B cell (primary cell): Measurements from ENCODE around the gene SFTPB. TPM values are rescaled to one million over a fixed set of nuclear protein-coding genes. Genes with fewer than 3 reads are reported as not detected.

Experiments used
- ATAC-seq: fragments of 200-7000 bp; cut with Tn5 transposase; one replicate; pipeline ENCODE4 v1.10.0; 2021; ENCODE audit warnings: low read depth, mild to moderate bottlenecking, moderate number of reproducible peaks, moderate library complexity
- CTCF ChIA-PET: fragments of 350-600 bp; sonication (Branson Sonifier 250); formaldehyde crosslinking; loops from one replicate; lab custom pipeline; 2021; ENCODE audit warnings: antibody characterized with exemption, inconsistent platforms; lab: Charles Lee
- POLR2A ChIA-PET: fragments of 350-600 bp; sonication (Branson Sonifier 250); formaldehyde crosslinking; loops from one replicate; lab custom pipeline; 2021; ENCODE audit warnings: antibody characterized with exemption; lab: Charles Lee
- DNase-seq: peaks from one replicate; pipeline ENCODE4 v3.0.0; 2013
- H2AFZ ChIP-seq: 2 replicates; pipeline ENCODE4 v1.6.1; 2012; ENCODE audit warnings: mild to moderate bottlenecking, low read depth, low read length; ENCODE audit not compliant: insufficient read depth, poor library complexity, severe bottlenecking
- H3K27ac ChIP-seq, 2 donors: 1 replicate in 1 of 2; 2 replicates in 1 of 2; pipeline ENCODE4 v1.5.1; 2012 to 2013; ENCODE audit warnings: low read length in 2 of 2, mild to moderate bottlenecking in 2 of 2, moderate library complexity in 1 of 2
- H3K27me3 ChIP-seq, 4 experiments: fragments of 200-600 bp in 1 of 4; sonication (generic) in 1 of 4; replicated peaks in 1 of 4; 1 replicate in 2 of 4; 2 replicates in 2 of 4; pipeline versions ENCODE4 v1.6.1 to v1.7.0; 2013 to 2016; ENCODE audit warnings: low read length in 3 of 4, mild to moderate bottlenecking in 2 of 4, mixed read lengths in 1 of 4, moderate library complexity in 1 of 4; ENCODE audit not compliant: insufficient read depth in 4 of 4, control insufficient read depth in 3 of 4; ENCODE audit errors: control extremely low read depth in 1 of 4
- H3K36me3 ChIP-seq, 2 experiments: replicated peaks in 1 of 2; 1 replicate in 1 of 2; 2 replicates in 1 of 2; pipeline versions ENCODE4 v1.6.1 to v1.7.1; 2013; ENCODE audit warnings: low read length in 1 of 2; ENCODE audit not compliant: insufficient read depth in 2 of 2, control insufficient read depth in 1 of 2; ENCODE audit errors: control extremely low read depth in 1 of 2, extremely low read depth in 1 of 2
- H3K4me1 ChIP-seq, 2 donors: fragments of 200-600 bp in 1 of 2; sonication (generic) in 1 of 2; 1 replicate in 1 of 2; 2 replicates in 1 of 2; pipeline versions ENCODE4 v1.5.1 to v1.6.1; 2013 to 2017; ENCODE audit warnings: low read length in 2 of 2; ENCODE audit not compliant: control insufficient read depth in 2 of 2, insufficient read depth in 2 of 2
- H3K4me2 ChIP-seq: replicated peaks from 2 replicates; pipeline ENCODE3; 2012; ENCODE audit warnings: mild to moderate bottlenecking, low read depth, low read length; ENCODE audit not compliant: poor library complexity, severe bottlenecking
- H3K4me3 ChIP-seq, 5 experiments: fragments of 200-600 bp in 1 of 5; sonication (generic) in 1 of 5; 1 replicate in 3 of 5; 2 replicates in 2 of 5; pipeline versions ENCODE4 v1.5.1 to v1.7.0; 2011 to 2016; ENCODE audit warnings: low read length in 4 of 5, mild to moderate bottlenecking in 4 of 5, low read depth in 2 of 5, control low read depth in 1 of 5, moderate library complexity in 1 of 5; ENCODE audit not compliant: insufficient read depth in 1 of 5; ENCODE audit errors: control extremely low read depth in 1 of 5, extremely low read depth in 1 of 5
- H3K79me2 ChIP-seq: fragments of 200-600 bp; sonication (generic); one replicate; pipeline ENCODE4 v1.6.0; 2016; ENCODE audit warnings: low read length; ENCODE audit not compliant: control insufficient read depth, insufficient read depth
- H3K9ac ChIP-seq: fragments of 200-600 bp; sonication (generic); 2 replicates; pipeline ENCODE4 v1.6.1; 2017; ENCODE audit warnings: mild to moderate bottlenecking, low read length, moderate library complexity
- H3K9me3 ChIP-seq, 3 donors: one replicate each; pipeline versions ENCODE4 v1.6.1 to v1.7.1; 2013; ENCODE audit warnings: low read length in 2 of 3; ENCODE audit not compliant: control insufficient read depth in 2 of 3, insufficient read depth in 1 of 3; ENCODE audit errors: control extremely low read depth in 1 of 3
- H4K20me1 ChIP-seq: 2 replicates; pipeline ENCODE4 v1.6.0; 2012; ENCODE audit warnings: mild to moderate bottlenecking, low read length; ENCODE audit not compliant: insufficient read depth, control insufficient read depth, poor library complexity, severe bottlenecking
- H3K27ac Mint-ChIP-seq: one replicate; pipeline ENCODE4 v1.8.0; 2021; ENCODE audit warnings: mixed read lengths
- H3K27me3 Mint-ChIP-seq: one replicate; pipeline ENCODE4 v1.8.0; 2021; ENCODE audit warnings: mixed read lengths
- H3K4me1 Mint-ChIP-seq: one replicate; pipeline ENCODE4 v1.8.0; 2021; ENCODE audit warnings: mixed read lengths
- H3K4me3 Mint-ChIP-seq: one replicate; pipeline ENCODE4 v1.8.0; 2021; ENCODE audit warnings: mixed read lengths
- H3K9me3 Mint-ChIP-seq: one replicate; pipeline ENCODE4 v1.8.0; 2022; ENCODE audit warnings: mixed read lengths; ENCODE audit not compliant: insufficient read depth
- EZH2 ChIP-seq: IDR thresholded peaks from 2 replicates; pipeline ENCODE4 v1.6.1; 2012; ENCODE audit warnings: borderline replicate concordance, low read depth, mild to moderate bottlenecking, moderate library complexity, low read length; ENCODE audit not compliant: insufficient read depth, poor library complexity, severe bottlenecking
- WGBS: methylation state at CpG from one replicate; pipeline ENCODE4 v1.1.5; 2013; ENCODE audit warnings: missing lambda C conversion rate; ENCODE audit not compliant: insufficient coverage; 5-methylcytosine and 5-hydroxymethylcytosine counted together
- intact Hi-C: fragments of 100-400 bp; cut with micrococcal nuclease; formaldehyde crosslinking; loops from one replicate; pipeline ENCODE4 v1.10.0; 2022
- polyA plus RNA-seq: library from polyadenylated mRNA; depleted of rRNA; stranded (reverse); fragments of >200 nt; gene quantifications from 2 replicates; pipeline ENCODE4 v1.2.3, GENCODE V29; 2012
- total RNA-seq, 2 donors: library from RNA; stranded (reverse); fragments of 120-200 nt in 1 of 2; gene quantifications; 1 replicate in 1 of 2; 2 replicates in 1 of 2; pipeline versions ENCODE4 v1.2.3 to v1.2.4, GENCODE V29; 2013 to 2022
- TF ChIP-seq, protein P1 (sequence below): fragments of 200-600 bp; IDR thresholded peaks from one replicate; pipeline ENCODE4 v1.8.0; 2022; ENCODE audit warnings: antibody characterized with exemption, mild to moderate bottlenecking

SFTPB gene
- total and polyA plus RNA-seq, 2 donors (not counting 1 experiment from before 2014, with no cell fraction given): not detected

- no peaks in the 10 kb centered on the region for H3K27me3 Mint-ChIP-seq
- DNase-seq (no peak), ATAC-seq (no peak)
- H3K4me1 Mint-ChIP-seq: peaks cover 10% of the 10 kb centered on the region
- TF ChIP-seq, protein P1, sequence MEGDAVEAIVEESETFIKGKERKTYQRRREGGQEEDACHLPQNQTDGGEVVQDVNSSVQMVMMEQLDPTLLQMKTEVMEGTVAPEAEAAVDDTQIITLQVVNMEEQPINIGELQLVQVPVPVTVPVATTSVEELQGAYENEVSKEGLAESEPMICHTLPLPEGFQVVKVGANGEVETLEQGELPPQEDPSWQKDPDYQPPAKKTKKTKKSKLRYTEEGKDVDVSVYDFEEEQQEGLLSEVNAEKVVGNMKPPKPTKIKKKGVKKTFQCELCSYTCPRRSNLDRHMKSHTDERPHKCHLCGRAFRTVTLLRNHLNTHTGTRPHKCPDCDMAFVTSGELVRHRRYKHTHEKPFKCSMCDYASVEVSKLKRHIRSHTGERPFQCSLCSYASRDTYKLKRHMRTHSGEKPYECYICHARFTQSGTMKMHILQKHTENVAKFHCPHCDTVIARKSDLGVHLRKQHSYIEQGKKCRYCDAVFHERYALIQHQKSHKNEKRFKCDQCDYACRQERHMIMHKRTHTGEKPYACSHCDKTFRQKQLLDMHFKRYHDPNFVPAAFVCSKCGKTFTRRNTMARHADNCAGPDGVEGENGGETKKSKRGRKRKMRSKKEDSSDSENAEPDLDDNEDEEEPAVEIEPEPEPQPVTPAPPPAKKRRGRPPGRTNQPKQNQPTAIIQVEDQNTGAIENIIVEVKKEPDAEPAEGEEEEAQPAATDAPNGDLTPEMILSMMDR: no peak
- TF ChIP-seq EZH2: no peak
- H3K4me1 ChIP-seq: peaks cover 7% of the 10 kb centered on the region in 2 donors
- H3K4me2 ChIP-seq: no peak overlapping the region
- intact Hi-C loops: no loop called here
- H3K9me3 Mint-ChIP-seq: no peaks in the 10 kb centered on the region
- CTCF ChIA-PET: interaction anchor here (1.1 to 1.7 kb wide), 4 partner anchors 8 to 80 kb away, joined by 3 to 7 read pairs (median 4); no protein-coding TSS in a partner anchor
- H2AFZ ChIP-seq: no peak overlapping the region
- no peak overlapping the region for H3K27ac Mint-ChIP-seq
- H4K20me1 ChIP-seq: peaks cover 5% of the 10 kb centered on the region
- H3K79me2 ChIP-seq: peaks cover 25% of the 10 kb centered on the region
- H3K27ac ChIP-seq: no peak overlapping the region
- peaks cover 10 to 81% of the 10 kb centered on the region in 2 experiments for H3K36me3 ChIP-seq
- no peaks in the 10 kb centered on the region for H3K9me3 ChIP-seq
- H3K4me3 Mint-ChIP-seq: no peak overlapping the region
- H3K27me3 ChIP-seq: no peaks in the 10 kb centered on the region
- H3K9ac ChIP-seq: no peak overlapping the region
- no peak overlapping the region for H3K4me3 ChIP-seq
- WGBS: no CpG with 5 or more reads among the region's 3 CpGs
- POLR2A ChIA-PET: no interaction called here
Measured at GRCh38 chr2:85631316-85631715, 36.7 kb downstream of the SFTPB start.

DNA sequence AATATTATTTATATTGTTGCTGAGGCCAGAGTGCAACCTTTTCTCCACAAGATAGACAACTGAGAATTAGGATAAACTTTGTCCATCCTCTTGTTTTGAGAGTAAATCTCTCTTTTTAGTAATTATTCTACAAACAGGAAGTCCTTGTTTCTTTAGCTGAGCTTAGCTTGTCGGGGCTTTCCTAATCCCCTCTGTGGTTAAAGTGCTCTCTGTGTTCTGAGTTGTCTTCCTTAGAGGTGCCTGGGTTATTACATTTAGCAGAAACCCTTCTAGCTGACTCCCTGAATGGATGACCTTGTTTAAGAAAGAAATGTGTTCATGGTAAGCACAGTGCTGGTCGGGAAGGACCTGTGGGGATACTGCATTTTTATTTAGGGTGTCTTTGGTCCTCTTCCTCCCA lies 39.3 kb downstream of the SFTPB start:
- peaks cover 5 to 86% of the 10 kb centered on the region in 2 experiments for H3K36me3 ChIP-seq
- no peak overlapping the region for H3K4me3 ChIP-seq
- H3K4me1 ChIP-seq: peaks cover 7% of the 10 kb centered on the region in 2 donors
- CTCF ChIA-PET: interaction anchor here (1.2 to 2.6 kb wide), 2 partner anchors 9 to 77 kb away, joined by 3 to 12 read pairs; no protein-coding TSS in a partner anchor
- no peaks in the 10 kb centered on the region for H3K9me3 Mint-ChIP-seq
- TF ChIP-seq EZH2: no peak
- TF ChIP-seq, protein P1: no peak
- ATAC-seq (peak; percentile 67), DNase-seq (peak; percentile 32)
- WGBS: 75% methylated on average over 1 of the region's 2 CpGs
- no peaks in the 10 kb centered on the region for H3K27me3 ChIP-seq
- H3K79me2 ChIP-seq: peaks cover 18% of the 10 kb centered on the region
- peaks cover 10% of the 10 kb centered on the region for H3K4me1 Mint-ChIP-seq
- H3K4me3 Mint-ChIP-seq: no peak overlapping the region
- H3K27ac Mint-ChIP-seq: peak overlapping the region; percentile 66
- intact Hi-C loops: no loop called here
- peak overlapping the region; percentile 29 for H3K4me2 ChIP-seq
- H3K9me3 ChIP-seq: no peaks in the 10 kb centered on the region
- H3K9ac ChIP-seq: peak overlapping the region; percentile 4
- peak overlapping the region in 1 of 2 donors; percentile 67 for H3K27ac ChIP-seq
- peaks cover 3% of the 10 kb centered on the region for H4K20me1 ChIP-seq
- POLR2A ChIA-PET: no interaction called here
- no peaks in the 10 kb centered on the region for H3K27me3 Mint-ChIP-seq
- no peak overlapping the region for H2AFZ ChIP-seq
